GM12878 (cell line): Measurements from ENCODE around the gene DBI. TPM values are rescaled to one million over a fixed set of nuclear protein-coding genes. Genes with fewer than 3 reads are reported as not detected.

Source experiments
- ATAC-seq: fragments of 200-7000 bp; cut with Tn5 transposase; 3 replicates; pipeline ENCODE4 v1.9.1; 2020; ENCODE audit warnings: mild to moderate bottlenecking, moderate library complexity
- BruUV-seq: library from RNA; stranded (reverse); fragments of 400-500 nt; replicated peaks from 2 replicates; lab custom pipeline; 2021; lab: Mats Ljungman, UMichigan
- CTCF ChIA-PET: fragments of 300-600 bp; sonication (Branson Sonifier 250); formaldehyde crosslinking; extraction: SDS; loops from one replicate; lab custom pipeline; 2021; ENCODE audit warnings: inconsistent platforms; lab: Yijun Ruan, JAX
- POLR2A ChIA-PET: fragments of 350-600 bp; formaldehyde crosslinking; extraction: SDS; loops from one replicate; lab custom pipeline; 2021; ENCODE audit warnings: inconsistent platforms; lab: Charles Lee
- RAD21 ChIA-PET: fragments of 300-600 bp; sonication (Branson Sonifier 250); formaldehyde crosslinking; loops from one replicate; lab custom pipeline; 2023; ENCODE audit warnings: antibody characterized with exemption; ENCODE audit not compliant: unreplicated experiment; lab: Charles Lee
- SMC1A ChIA-PET: fragments of 300-600 bp; sonication (Branson Sonifier 250); formaldehyde crosslinking; loops from one replicate; lab custom pipeline; 2023; ENCODE audit not compliant: unreplicated experiment, uncharacterized antibody; lab: Charles Lee
- DNase-seq: peaks from one replicate; pipeline ENCODE4 v3.0.0-alpha.2; 2011; ENCODE audit warnings: low read depth, low spot score
- FAIRE-seq: peaks from 3 replicates; lab custom pipeline; 2011; peaks lifted over from hg19 to GRCh38; lab: Jason Lieb, UNC
- H2AFZ ChIP-seq: 2 replicates; pipeline ENCODE4 v1.6.0; 2011; ENCODE audit warnings: low read depth, low read length, control low read depth; ENCODE audit not compliant: control insufficient read depth
- H3K27ac ChIP-seq: 2 replicates; pipeline ENCODE4 v1.5.1; 2011; ENCODE audit warnings: control low read depth; ENCODE audit not compliant: control insufficient read depth, insufficient read depth
- H3K27me3 ChIP-seq, 2 experiments: replicated peaks in 1 of 2; 2 replicates each; pipeline versions ENCODE4 v1.6.0 to v1.6.1; 2011; ENCODE audit warnings: low read length in 1 of 2; ENCODE audit not compliant: control insufficient read depth in 2 of 2, insufficient read depth in 2 of 2
- H3K36me3 ChIP-seq, 2 experiments: 2 replicates each; pipeline ENCODE4 v1.5.1; 2011; ENCODE audit warnings: low read length in 1 of 2; ENCODE audit not compliant: control insufficient read depth in 2 of 2, insufficient read depth in 2 of 2
- H3K4me1 ChIP-seq: 2 replicates; pipeline ENCODE4 v1.6.1; 2011; ENCODE audit warnings: mild to moderate bottlenecking, low read length, moderate library complexity, mixed read lengths; ENCODE audit not compliant: control insufficient read depth, insufficient read depth
- H3K4me2 ChIP-seq: 2 replicates; pipeline ENCODE4 v1.6.0; 2011; ENCODE audit warnings: control low read depth; ENCODE audit not compliant: control insufficient read depth, insufficient read depth
- H3K4me3 ChIP-seq: fragments of 200-600 bp; sonication (generic); 2 replicates; pipeline ENCODE4 v1.5.1; 2016
- H3K79me2 ChIP-seq: 2 replicates; pipeline ENCODE4 v1.6.0; 2011; ENCODE audit warnings: low read length; ENCODE audit not compliant: control insufficient read depth, insufficient read depth
- H3K9ac ChIP-seq: 2 replicates; pipeline ENCODE4 v1.8.0; 2011; ENCODE audit warnings: low read length, control low read depth, mixed read lengths; ENCODE audit not compliant: control insufficient read depth, insufficient read depth
- H3K9me3 ChIP-seq: replicated peaks from 3 replicates; pipeline ENCODE4 v1.5.1; 2011; ENCODE audit warnings: mild to moderate bottlenecking, low read length; ENCODE audit not compliant: control insufficient read depth, insufficient read depth
- H4K20me1 ChIP-seq: 2 replicates; pipeline ENCODE4 v1.6.0; 2011; ENCODE audit not compliant: control insufficient read depth, insufficient read depth
- BCL3 ChIP-seq: IDR thresholded peaks from 2 replicates; pipeline ENCODE4 v1.6.1; 2011; ENCODE audit warnings: borderline replicate concordance, low read depth, mild to moderate bottlenecking, moderate library complexity, low read length; ENCODE audit not compliant: insufficient read depth, poor library complexity, severe bottlenecking
- BRCA1 ChIP-seq: IDR thresholded peaks from 2 replicates; pipeline ENCODE4 v1.6.1; 2011; ENCODE audit warnings: low read depth, low read length, improper control_type of control experiment
- HDAC2 ChIP-seq: fragments of 200-600 bp; sonication (generic); IDR thresholded peaks from 2 replicates; pipeline ENCODE4 v1.6.1; 2017
- NRF1 ChIP-seq: conservative IDR thresholded peaks from 2 replicates; pipeline ENCODE4 v1.6.1; 2011; ENCODE audit warnings: mild to moderate bottlenecking, low read depth, low read length, improper control_type of control experiment
- RELB ChIP-seq: fragments of 450-650 bp; IDR thresholded peaks from 2 replicates; pipeline ENCODE4 v1.6.1; 2017; ENCODE audit warnings: low read depth, mild to moderate bottlenecking, moderate library complexity
- USF2 ChIP-seq: IDR thresholded peaks from 2 replicates; pipeline ENCODE4 v1.6.1; 2011; ENCODE audit warnings: low read depth, low read length, improper control_type of control experiment, borderline replicate concordance
- ZBTB11 ChIP-seq: fragments of 450-650 bp; formaldehyde crosslinking; IDR thresholded peaks from 2 replicates; pipeline ENCODE4 v1.5.0; 2022; ENCODE audit warnings: mild to moderate bottlenecking, missing genetic modification characterization
- ZNF592 ChIP-seq: fragments of 450-650 bp; IDR thresholded peaks from 2 replicates; pipeline ENCODE4 v1.6.1; 2017; ENCODE audit warnings: mild to moderate bottlenecking, moderate library complexity
- WGBS: methylation state at CpG from one replicate; pipeline ENCODE4 v1.1.6; 2016; ENCODE audit warnings: low lambda C conversion rate; ENCODE audit not compliant: insufficient replicate concordance, insufficient coverage; ENCODE audit errors: missing lambda C conversion rate; 5-methylcytosine and 5-hydroxymethylcytosine counted together
- in situ Hi-C: fragments of 300-500 bp; cut with MboI; formaldehyde crosslinking; loops from 9 replicates; pipeline ENCODE4 v1.14.3; 2018; ENCODE audit warnings: mixed read lengths
- intact Hi-C: fragments of 100-400 bp; cut with micrococcal nuclease; formaldehyde crosslinking; loops from one replicate; pipeline ENCODE4 v1.14.2; 2022; ENCODE audit not compliant: unreplicated experiment
- polyA plus RNA-seq, 11 experiments: library from polyadenylated mRNA; depleted of rRNA in 4 of 11; unstranded in 6 of 11; stranded (reverse) in 5 of 11; fragments of >200 nt; fragmentation: Nextera tagmentation in 4 of 11; fragmentation: Illumina TruSeq in 1 of 11; extraction: Ambion mirVana in 4 of 11; extraction: Trizol in 1 of 11; gene quantifications; 1 replicate in 1 of 11; 2 replicates in 10 of 11; pipeline versions ENCODE4 v1.2.1 to v1.2.3, GENCODE V29; 2011 to 2016; ENCODE audit warnings: inconsistent platforms in 2 of 11, missing spikeins in 2 of 11, low read depth in 1 of 11
- total RNA-seq, 4 experiments: library from RNA; depleted of rRNA in 3 of 4; stranded (reverse); fragments of >200 nt in 3 of 4; fragmentation: Illumina TruSeq in 1 of 4; extraction: Trizol in 1 of 4; gene quantifications; 2 replicates each; pipeline versions ENCODE4 v1.2.1 to v1.2.3, GENCODE V29; 2013 to 2021

The DBI gene
- total and polyA plus RNA-seq, 10 of the 15 experiments (the other 5 are each of a cell fraction or from before 2014, with no cell fraction given) = 248 to 2,567 (median 943) TPM

- intact Hi-C loops = no loop called here
- CTCF ChIA-PET = interaction anchor here (10.3 kb wide), 1 partner anchor 76 kb away, joined by 187 read pairs; no protein-coding TSS in a partner anchor
Observed at GRCh38 chr2:119402106-119402505, 35.3 kb downstream of the DBI start.

More at GRCh38 chr2:119402106-119402505, 35.3 kb downstream of the DBI start:
- no peaks in the 10 kb centered on the region for H4K20me1 ChIP-seq
- no peak for FAIRE-seq
- in situ Hi-C loops = no loop called here
- H3K4me2 ChIP-seq = no peak overlapping the region
- H3K9ac ChIP-seq = no peak overlapping the region
- H3K79me2 ChIP-seq = no peaks in the 10 kb centered on the region
- ChIA-PET POLR2A (no interaction called here), SMC1A (no interaction called here), RAD21 (no interaction called here)
- no peak overlapping the region for H3K4me3 ChIP-seq
- no peaks in the 10 kb centered on the region for H3K4me1 ChIP-seq
- no peaks in the 10 kb centered on the region for H3K27me3 ChIP-seq
- no TSS peak for BruUV-seq
- no peaks in the 10 kb centered on the region for H3K9me3 ChIP-seq
- no peak overlapping the region for H2AFZ ChIP-seq
- TF ChIP-seq NRF1 = no peak
- TF ChIP-seq USF2 = no peak
- no peak for TF ChIP-seq RELB
- no peak for TF ChIP-seq BCL3
- TF ChIP-seq ZNF592 = no peak
- TF ChIP-seq BRCA1 = no peak
- no peak for TF ChIP-seq ZBTB11 (CRISPR knock-in tag)
- no peak for TF ChIP-seq HDAC2
- no peaks in the 10 kb centered on the region for H3K36me3 ChIP-seq
- no peak overlapping the region for H3K27ac ChIP-seq
- 53% methylated on average over 5 of the region's 5 CpGs for WGBS
- DNase-seq = no peak
- no peak for ATAC-seq
